ENCODE measurements around the gene NDUFAF7. TPM values are rescaled to one million over a fixed set of nuclear protein-coding genes. Genes with fewer than 3 reads are reported as not detected.

NDUFAF7 gene
- total RNA-seq, 1 experiment from 2014 or later = 13.2 TPM

- no peak overlapping the region for H3K9ac ChIP-seq (ENCODE audit: low read length)
- no peaks in the 10 kb centered on the region for H3F3A ChIP-seq (ENCODE audit: low read length, unreplicated experiment)
- H3K4me3 ChIP-seq (ENCODE audit: low read length) = no peak overlapping the region
- TF ChIP-seq EZH2 (IDR thresholded peaks at IDR 0.05; ENCODE audit: low read length, unreplicated experiment) (no peak), EZH2phosphoT487 (IDR thresholded peaks at IDR 0.05; ENCODE audit: borderline replicate concordance, low read length) (no peak), CTCF (conservative IDR thresholded peaks at IDR 0.05; ENCODE audit: low read depth, low read length) (no peak)
- POLR2A ChIA-PET (ENCODE audit: unreplicated experiment) = no interaction called here
- no TSS peak for BruUV-seq (replicated peaks)
- no peaks in the 10 kb centered on the region for H3K4me1 ChIP-seq (ENCODE audit: insufficient read depth, low read length)
- no peak overlapping the region for H2AFZ ChIP-seq (ENCODE audit: low read length)
- ATAC-seq = no peak
- CTCF ChIA-PET = no interaction called here
- DNase-seq = no peak
- intact Hi-C loops (cut with micrococcal nuclease) = no loop called here
- no peaks in the 10 kb centered on the region for H3K27me3 ChIP-seq (ENCODE audit: low read length)
- H4K20me1 ChIP-seq (ENCODE audit: low read length) = no peaks in the 10 kb centered on the region
- no peaks in the 10 kb centered on the region for H3K9me2 ChIP-seq (replicated peaks; ENCODE audit: low read length)
- no peak overlapping the region for H3K4me2 ChIP-seq (ENCODE audit: low read length)
- no peaks in the 10 kb centered on the region for H3K9me3 ChIP-seq (ENCODE audit: low read length)
- H3K27ac ChIP-seq (ENCODE audit: low read length) = no peak overlapping the region
- peaks cover 24% of the 10 kb centered on the region for H3K36me3 ChIP-seq (ENCODE audit: low read depth, low read length)
- H3K79me2 ChIP-seq (ENCODE audit: low read length) = no peaks in the 10 kb centered on the region
These were observed 31.1 kb downstream of the NDUFAF7 start for GRCh38 chr2:37262522-37262921.

GRCh38 chr2:37263839-37264238 lies 32.4 kb downstream of the NDUFAF7 start:
- DNase-seq (no peak), ATAC-seq (no peak)
- no peak overlapping the region for H3K9ac ChIP-seq (ENCODE audit: low read length)
- H3K36me3 ChIP-seq (ENCODE audit: low read depth, low read length) = peaks cover 30% of the 10 kb centered on the region
- no peaks in the 10 kb centered on the region for H3K79me2 ChIP-seq (ENCODE audit: low read length)
- intact Hi-C loops (cut with micrococcal nuclease) = no loop called here
- no peak overlapping the region for H3K4me3 ChIP-seq (ENCODE audit: low read length)
- no peak overlapping the region for H2AFZ ChIP-seq (ENCODE audit: low read length)
- BruUV-seq (replicated peaks) = no TSS peak
- H3K4me2 ChIP-seq (ENCODE audit: low read length) = no peak overlapping the region
- POLR2A ChIA-PET (ENCODE audit: unreplicated experiment) = no interaction called here
- no peaks in the 10 kb centered on the region for H3K4me1 ChIP-seq (ENCODE audit: insufficient read depth, low read length)
- no peak overlapping the region for H3K27ac ChIP-seq (ENCODE audit: low read length)
- CTCF ChIA-PET = no interaction called here
- no peaks in the 10 kb centered on the region for H3F3A ChIP-seq (ENCODE audit: low read length, unreplicated experiment)
- no peaks in the 10 kb centered on the region for H3K9me3 ChIP-seq (ENCODE audit: low read length)
- no peaks in the 10 kb centered on the region for H4K20me1 ChIP-seq (ENCODE audit: low read length)
- no peaks in the 10 kb centered on the region for H3K9me2 ChIP-seq (replicated peaks; ENCODE audit: low read length)
- TF ChIP-seq EZH2phosphoT487 (IDR thresholded peaks at IDR 0.05; ENCODE audit: borderline replicate concordance, low read length) = no peak
- no peak for TF ChIP-seq EZH2 (IDR thresholded peaks at IDR 0.05; ENCODE audit: low read length, unreplicated experiment)
- TF ChIP-seq CTCF (conservative IDR thresholded peaks at IDR 0.05; ENCODE audit: low read depth, low read length) = no peak
- H3K27me3 ChIP-seq (ENCODE audit: low read length) = no peaks in the 10 kb centered on the region

- intact Hi-C loops (cut with micrococcal nuclease) = no loop called here
- CTCF ChIA-PET = no interaction called here
- H3K4me1 ChIP-seq (ENCODE audit: insufficient read depth, low read length) = no peaks in the 10 kb centered on the region
These were observed 36.2 kb downstream of the NDUFAF7 start for GRCh38 chr2:37267685-37268084.

More at GRCh38 chr2:37267685-37268084, 36.2 kb downstream of the NDUFAF7 start:
- DNase-seq (no peak), ATAC-seq (no peak)
- Histone ChIP-seq H3K27me3 (ENCODE audit: low read length) (no peaks in the 10 kb centered on the region), H3K9me2 (replicated peaks; ENCODE audit: low read length) (no peaks in the 10 kb centered on the region), H3K9ac (ENCODE audit: low read length) (no peak overlapping the region), H3F3A (ENCODE audit: low read length, unreplicated experiment) (no peaks in the 10 kb centered on the region), H3K27ac (ENCODE audit: low read length) (no peak overlapping the region), H4K20me1 (ENCODE audit: low read length) (no peaks in the 10 kb centered on the region), H2AFZ (ENCODE audit: low read length) (no peak overlapping the region), H3K9me3 (ENCODE audit: low read length) (no peaks in the 10 kb centered on the region), H3K79me2 (ENCODE audit: low read length) (no peaks in the 10 kb centered on the region), H3K4me2 (ENCODE audit: low read length) (no peak overlapping the region), H3K36me3 (ENCODE audit: low read depth, low read length) (peaks cover 36% of the 10 kb centered on the region), H3K4me3 (ENCODE audit: low read length) (no peak overlapping the region)
- BruUV-seq (replicated peaks) = no TSS peak
- POLR2A ChIA-PET (ENCODE audit: unreplicated experiment) = no interaction called here
- TF ChIP-seq EZH2 (IDR thresholded peaks at IDR 0.05; ENCODE audit: low read length, unreplicated experiment) (no peak), CTCF (conservative IDR thresholded peaks at IDR 0.05; ENCODE audit: low read depth, low read length) (no peak), EZH2phosphoT487 (IDR thresholded peaks at IDR 0.05; ENCODE audit: borderline replicate concordance, low read length) (no peak)
